OCI-LY3 (cell line): ENCODE results near the gene SOS2.

Experiments used
- EZH2phosphoT487 ChIP-seq: fragments of 200-600 bp; shearing (Covaris generic); IDR thresholded peaks from 2 replicates; pipeline ENCODE4 v1.6.1; 2018; ENCODE audit warnings: antibody characterized with exemption, mixed run types, low read depth
- TF ChIP-seq, protein P1 (sequence below): fragments of 200-600, 300-600 bp; sonication (generic); IDR thresholded peaks from 2 replicates; pipeline ENCODE4 v1.5.1; 2014; ENCODE audit warnings: antibody characterized with exemption, low read length, low read depth

DNA sequence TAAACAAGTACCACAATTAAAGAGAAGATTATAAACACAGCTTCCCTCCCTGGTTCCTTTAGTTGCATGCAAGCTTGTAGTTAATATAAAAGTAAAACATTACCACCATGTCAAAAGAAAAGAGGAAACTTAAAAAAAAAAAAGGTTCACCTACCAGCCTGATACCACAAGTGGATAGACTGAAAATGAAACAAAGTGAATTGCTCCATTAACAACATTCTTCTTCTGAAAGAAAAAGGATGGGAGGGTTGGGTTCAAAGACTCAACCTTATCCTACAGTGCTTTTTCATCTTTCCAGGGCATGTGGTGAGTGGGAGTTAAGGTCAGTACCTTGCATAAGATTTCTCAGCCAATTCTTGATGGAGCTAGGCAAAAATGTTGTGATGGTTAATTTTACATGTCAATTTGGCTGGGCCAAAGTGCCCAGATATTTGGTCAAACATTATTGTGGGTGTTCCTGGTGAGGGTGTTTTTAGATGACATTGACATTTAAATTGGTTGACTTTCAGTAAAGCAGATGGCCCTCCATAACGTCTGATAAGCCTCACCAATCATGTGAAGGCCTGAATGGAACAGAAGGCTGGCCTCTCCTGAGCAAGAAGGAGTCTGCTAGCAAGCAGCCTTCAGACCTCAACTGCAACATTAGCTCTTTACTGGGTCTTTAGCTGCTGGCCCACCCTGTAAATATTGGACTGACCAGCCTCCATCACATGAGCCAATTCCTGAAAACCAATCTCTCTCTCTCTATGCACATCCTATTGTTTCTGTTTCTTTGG lies 143.8 kb downstream of the SOS2 start:
- TF ChIP-seq, protein P1, sequence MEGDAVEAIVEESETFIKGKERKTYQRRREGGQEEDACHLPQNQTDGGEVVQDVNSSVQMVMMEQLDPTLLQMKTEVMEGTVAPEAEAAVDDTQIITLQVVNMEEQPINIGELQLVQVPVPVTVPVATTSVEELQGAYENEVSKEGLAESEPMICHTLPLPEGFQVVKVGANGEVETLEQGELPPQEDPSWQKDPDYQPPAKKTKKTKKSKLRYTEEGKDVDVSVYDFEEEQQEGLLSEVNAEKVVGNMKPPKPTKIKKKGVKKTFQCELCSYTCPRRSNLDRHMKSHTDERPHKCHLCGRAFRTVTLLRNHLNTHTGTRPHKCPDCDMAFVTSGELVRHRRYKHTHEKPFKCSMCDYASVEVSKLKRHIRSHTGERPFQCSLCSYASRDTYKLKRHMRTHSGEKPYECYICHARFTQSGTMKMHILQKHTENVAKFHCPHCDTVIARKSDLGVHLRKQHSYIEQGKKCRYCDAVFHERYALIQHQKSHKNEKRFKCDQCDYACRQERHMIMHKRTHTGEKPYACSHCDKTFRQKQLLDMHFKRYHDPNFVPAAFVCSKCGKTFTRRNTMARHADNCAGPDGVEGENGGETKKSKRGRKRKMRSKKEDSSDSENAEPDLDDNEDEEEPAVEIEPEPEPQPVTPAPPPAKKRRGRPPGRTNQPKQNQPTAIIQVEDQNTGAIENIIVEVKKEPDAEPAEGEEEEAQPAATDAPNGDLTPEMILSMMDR = no peak
- TF ChIP-seq EZH2phosphoT487 = no peak
